Fibroblast of peridontal ligament (primary cell): ENCODE measurements around the gene UGT1A6.

ENCODE experiments used
- DNase-seq: peaks from one replicate; pipeline ENCODE4 v3.0.0-alpha.2; 2010; ENCODE audit errors: extremely low read depth

The UGT1A6 gene

GRCh38 chr2:233801357-233802131, 108.9 kb downstream of the UGT1A6 start:
- no peak for DNase-seq

- DNase-seq = no peak
Observed at GRCh38 chr2:233802132-233802815, 109.6 kb downstream of the UGT1A6 start.

- no peak for DNase-seq
Observed at GRCh38 chr2:233803292-233803911, 110.7 kb downstream of the UGT1A6 start.

GRCh38 chr2:233803994-233804393, 111.3 kb downstream of the UGT1A6 start:
- no peak for DNase-seq

GRCh38 chr2:233807215-233807865, 114.7 kb downstream of the UGT1A6 start:
- DNase-seq = no peak

GRCh38 chr2:233807966-233808935, 115.6 kb downstream of the UGT1A6 start:
- DNase-seq = no peak

- DNase-seq = no peak
Observed at GRCh38 chr2:233810385-233810784, 117.7 kb downstream of the UGT1A6 start.

GRCh38 chr2:233811087-233811486, 118.4 kb downstream of the UGT1A6 start:
- DNase-seq = no peak

GRCh38 chr2:233811732-233812131, 119.0 kb downstream of the UGT1A6 start:
- DNase-seq = no peak

GRCh38 chr2:233813236-233814055, 120.8 kb downstream of the UGT1A6 start:
- DNase-seq = no peak

- no peak for DNase-seq
Observed at GRCh38 chr2:233814056-233814835, 121.6 kb downstream of the UGT1A6 start.

- DNase-seq = peak; percentile 16
Observed at GRCh38 chr2:233815861-233816260, 123.2 kb downstream of the UGT1A6 start.

- DNase-seq = no peak
Observed at GRCh38 chr2:233816334-233816733, 123.6 kb downstream of the UGT1A6 start.

GRCh38 chr2:233816771-233817170, 124.1 kb downstream of the UGT1A6 start:
- no peak for DNase-seq

- peak; percentile 56 for DNase-seq
Observed at GRCh38 chr2:233817361-233817911, 124.7 kb downstream of the UGT1A6 start.

GRCh38 chr2:233817995-233818638, 125.4 kb downstream of the UGT1A6 start:
- no peak for DNase-seq

GRCh38 chr2:233818639-233819621, 126.2 kb downstream of the UGT1A6 start:
- no peak for DNase-seq
